Right kidney (tissue), 1 donor: ENCODE results near the gene DOCK9.
"Not testable (repeated sequence)": the region's sequence is repeated elsewhere in the genome, so short reads cannot be mapped to it uniquely, and the experiment has no call there.

ENCODE experiments used
- DNase-seq: peaks from one replicate; pipeline ENCODE4 v3.0.0-alpha.2; 2016

Gene DOCK9

GRCh38 chr13:98913741-98914140 lies 64.1 kb downstream of the DOCK9 start:
- DNase-seq: no peak

- no peak for DNase-seq
Observed at GRCh38 chr13:98912846-98913245, 65.0 kb downstream of the DOCK9 start.

GRCh38 chr13:98910501-98910951 lies 67.3 kb downstream of the DOCK9 start:
- DNase-seq: no peak

GRCh38 chr13:98909016-98909415 lies 68.8 kb downstream of the DOCK9 start:
- DNase-seq: no peak

GRCh38 chr13:98906746-98907502 lies 70.9 kb downstream of the DOCK9 start:
- DNase-seq: no peak

GRCh38 chr13:98905199-98905598 lies 72.7 kb downstream of the DOCK9 start:
- DNase-seq: no peak

GRCh38 chr13:98900442-98900841 lies 77.4 kb downstream of the DOCK9 start:
- no peak for DNase-seq

GRCh38 chr13:98897706-98898105 lies 80.2 kb downstream of the DOCK9 start:
- no peak for DNase-seq

GRCh38 chr13:98896868-98897144 lies 81.1 kb downstream of the DOCK9 start:
- DNase-seq: no peak

GRCh38 chr13:98896083-98896867 lies 81.6 kb downstream of the DOCK9 start:
- DNase-seq: no peak

GRCh38 chr13:98894814-98895213 lies 83.0 kb downstream of the DOCK9 start:
- not testable (repeated sequence) for DNase-seq

- DNase-seq: no peak
Observed at GRCh38 chr13:98893371-98893770, 84.5 kb downstream of the DOCK9 start.

GRCh38 chr13:98892821-98893220 lies 85.0 kb downstream of the DOCK9 start:
- DNase-seq: no peak

- DNase-seq: no peak
Observed at GRCh38 chr13:98892077-98892476, 85.8 kb downstream of the DOCK9 start.

- DNase-seq: no peak
Observed at GRCh38 chr13:98890925-98891324, 86.9 kb downstream of the DOCK9 start.

GRCh38 chr13:98890186-98890585 lies 87.7 kb downstream of the DOCK9 start:
- DNase-seq: no peak

- DNase-seq: no peak
Observed at GRCh38 chr13:98889419-98890085, 88.3 kb downstream of the DOCK9 start.

GRCh38 chr13:98888890-98889279 lies 89.0 kb downstream of the DOCK9 start:
- no peak for DNase-seq

GRCh38 chr13:98888222-98888889 lies 89.5 kb downstream of the DOCK9 start:
- DNase-seq: no peak

- DNase-seq: no peak
Observed at GRCh38 chr13:98886587-98887230, 91.2 kb downstream of the DOCK9 start.

GRCh38 chr13:98885600-98885999 lies 92.3 kb downstream of the DOCK9 start:
- DNase-seq: no peak

- DNase-seq: no peak
Observed at GRCh38 chr13:98883998-98884397, 93.9 kb downstream of the DOCK9 start.
